ENCODE data around the gene NHLH1. TPM values are rescaled to one million over a fixed set of nuclear protein-coding genes. Genes with fewer than 3 reads are reported as not detected.

NHLH1 gene
- total and polyA plus RNA-seq, 2 of the 13 experiments (the other 11 are each of a cell fraction or from before 2014, with no cell fraction given), result 0.11 to 0.57 TPM

GRCh38 chr1:160374306-160375110 lies 7.6 kb downstream of the NHLH1 start:
- no peak overlapping the region for H3K4me2 ChIP-seq (ENCODE audit: low read depth, low read length)
- H3K4me1 ChIP-seq (ENCODE audit: insufficient read depth, low read length), result peaks cover 8% of the 10 kb centered on the region
- in situ Hi-C loops (cut with HindIII; ENCODE audit: extremely low pct_ligation_motif_present, low pct_unique_long_range_greater_than_20kb), result no loop called here
- intact Hi-C loops (cut with micrococcal nuclease; ENCODE audit: unreplicated experiment), result loop anchor here (5.0 to 10.0 kb wide), 2 partner anchors 180 to 272 kb away; partner anchors contain the start of gene CASQ1
- no peaks in the 10 kb centered on the region; a peak in 3 of 5 replicates for H3K27me3 ChIP-seq (ENCODE audit: control insufficient read depth in 1 of 2, insufficient read depth in 2 of 2, low read length in 2 of 2)
- FAIRE-seq, result no peak
- H2AFZ ChIP-seq (ENCODE audit: low read length), result no peak overlapping the region
- no peak overlapping the region for H3K4me3 ChIP-seq (replicated peaks in 1 of 3; ENCODE audit: insufficient read depth in 1 of 3, low read depth in 2 of 3, low read length in 3 of 3)
- BruUV-seq (replicated peaks), result no TSS peak
- ATAC-seq, result no peak; the same call in 2 of the 3 replicates
- no peak for DNase-seq (ENCODE audit: low spot score)
- WGBS (ENCODE audit: low lambda C conversion rate), result 19% methylated on average over 6 of the region's 6 CpGs
- H3K79me2 ChIP-seq (ENCODE audit: insufficient read depth, low read length), result no peaks in the 10 kb centered on the region
- ChIA-PET CTCF (ENCODE audit: low intra/inter-chr PET ratio, low total read pairs) (no interaction called here), POLR2A (no interaction called here)
- H3K9me3 ChIP-seq (ENCODE audit: low read length), result no peaks in the 10 kb centered on the region
- no peak overlapping the region for H3K9ac ChIP-seq (ENCODE audit: insufficient read depth, low read depth, low read length)
- H3K27ac ChIP-seq (ENCODE audit: extremely low read length, insufficient read depth, low read length), result no peak overlapping the region
- H3K36me3 ChIP-seq (replicated peaks in 1 of 2; ENCODE audit: control insufficient read depth in 1 of 2, insufficient read depth in 2 of 2, low read length in 2 of 2), result no peaks in the 10 kb centered on the region
- H4K20me1 ChIP-seq (ENCODE audit: insufficient read depth, low read length), result no peaks in the 10 kb centered on the region
- TF ChIP-seq ZNF792 (CRISPR knock-in tag; IDR thresholded peaks at IDR 0.05) (no peak), ZNF607 (CRISPR knock-in tag; IDR thresholded peaks at IDR 0.05; ENCODE audit: borderline replicate concordance) (no peak), ATM (IDR thresholded peaks at IDR 0.05; ENCODE audit: borderline replicate concordance) (no peak), ZFP82 (CRISPR knock-in tag; IDR thresholded peaks at IDR 0.05; ENCODE audit: borderline replicate concordance) (no peak), MAX (IDR thresholded peaks at IDR 0.05) (no peak), STAG1 (CRISPR knock-in tag; IDR thresholded peaks at IDR 0.05) (no peak), ARNT2 (CRISPR knock-in tag; IDR thresholded peaks at IDR 0.05; ENCODE audit: low read depth) (no peak)
- TF ChIP-seq, protein P1, sequence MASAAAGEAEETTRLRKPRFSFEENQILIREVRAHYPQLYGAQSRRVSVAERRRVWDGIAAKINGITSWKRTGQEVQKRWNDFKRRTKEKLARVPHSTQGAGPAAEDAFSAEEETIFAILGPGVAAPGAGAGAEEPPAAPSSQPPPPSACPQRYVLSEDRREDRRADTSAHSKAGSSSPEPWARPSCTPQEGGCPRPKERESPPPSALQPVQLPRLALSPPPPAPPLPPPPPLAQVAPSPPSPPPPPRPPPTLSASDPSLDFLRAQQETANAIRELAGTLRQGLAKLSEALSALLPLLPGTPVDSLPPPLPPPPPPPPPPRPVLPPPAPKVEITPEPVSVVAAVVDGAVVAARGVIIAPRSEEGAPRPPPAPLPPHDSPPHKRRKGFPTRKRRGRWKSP (CRISPR knock-in tag; IDR thresholded peaks at IDR 0.05), result no peak
- TF ChIP-seq, protein P2, sequence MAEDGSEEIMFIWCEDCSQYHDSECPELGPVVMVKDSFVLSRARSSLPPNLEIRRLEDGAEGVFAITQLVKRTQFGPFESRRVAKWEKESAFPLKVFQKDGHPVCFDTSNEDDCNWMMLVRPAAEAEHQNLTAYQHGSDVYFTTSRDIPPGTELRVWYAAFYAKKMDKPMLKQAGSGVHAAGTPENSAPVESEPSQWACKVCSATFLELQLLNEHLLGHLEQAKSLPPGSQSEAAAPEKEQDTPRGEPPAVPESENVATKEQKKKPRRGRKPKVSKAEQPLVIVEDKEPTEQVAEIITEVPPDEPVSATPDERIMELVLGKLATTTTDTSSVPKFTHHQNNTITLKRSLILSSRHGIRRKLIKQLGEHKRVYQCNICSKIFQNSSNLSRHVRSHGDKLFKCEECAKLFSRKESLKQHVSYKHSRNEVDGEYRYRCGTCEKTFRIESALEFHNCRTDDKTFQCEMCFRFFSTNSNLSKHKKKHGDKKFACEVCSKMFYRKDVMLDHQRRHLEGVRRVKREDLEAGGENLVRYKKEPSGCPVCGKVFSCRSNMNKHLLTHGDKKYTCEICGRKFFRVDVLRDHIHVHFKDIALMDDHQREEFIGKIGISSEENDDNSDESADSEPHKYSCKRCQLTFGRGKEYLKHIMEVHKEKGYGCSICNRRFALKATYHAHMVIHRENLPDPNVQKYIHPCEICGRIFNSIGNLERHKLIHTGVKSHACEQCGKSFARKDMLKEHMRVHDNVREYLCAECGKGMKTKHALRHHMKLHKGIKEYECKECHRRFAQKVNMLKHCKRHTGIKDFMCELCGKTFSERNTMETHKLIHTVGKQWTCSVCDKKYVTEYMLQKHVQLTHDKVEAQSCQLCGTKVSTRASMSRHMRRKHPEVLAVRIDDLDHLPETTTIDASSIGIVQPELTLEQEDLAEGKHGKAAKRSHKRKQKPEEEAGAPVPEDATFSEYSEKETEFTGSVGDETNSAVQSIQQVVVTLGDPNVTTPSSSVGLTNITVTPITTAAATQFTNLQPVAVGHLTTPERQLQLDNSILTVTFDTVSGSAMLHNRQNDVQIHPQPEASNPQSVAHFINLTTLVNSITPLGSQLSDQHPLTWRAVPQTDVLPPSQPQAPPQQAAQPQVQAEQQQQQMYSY (CRISPR knock-in tag; IDR thresholded peaks at IDR 0.05), result no peak
- TF ChIP-seq, protein P3, sequence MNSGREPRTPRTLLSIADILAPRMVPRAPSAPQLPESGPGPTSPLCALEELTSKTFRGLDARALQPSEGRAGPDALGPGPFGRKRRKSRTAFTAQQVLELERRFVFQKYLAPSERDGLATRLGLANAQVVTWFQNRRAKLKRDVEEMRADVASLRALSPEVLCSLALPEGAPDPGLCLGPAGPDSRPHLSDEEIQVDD (CRISPR knock-in tag; IDR thresholded peaks at IDR 0.05; ENCODE audit: borderline replicate concordance), result no peak
- TF ChIP-seq, protein P4, sequence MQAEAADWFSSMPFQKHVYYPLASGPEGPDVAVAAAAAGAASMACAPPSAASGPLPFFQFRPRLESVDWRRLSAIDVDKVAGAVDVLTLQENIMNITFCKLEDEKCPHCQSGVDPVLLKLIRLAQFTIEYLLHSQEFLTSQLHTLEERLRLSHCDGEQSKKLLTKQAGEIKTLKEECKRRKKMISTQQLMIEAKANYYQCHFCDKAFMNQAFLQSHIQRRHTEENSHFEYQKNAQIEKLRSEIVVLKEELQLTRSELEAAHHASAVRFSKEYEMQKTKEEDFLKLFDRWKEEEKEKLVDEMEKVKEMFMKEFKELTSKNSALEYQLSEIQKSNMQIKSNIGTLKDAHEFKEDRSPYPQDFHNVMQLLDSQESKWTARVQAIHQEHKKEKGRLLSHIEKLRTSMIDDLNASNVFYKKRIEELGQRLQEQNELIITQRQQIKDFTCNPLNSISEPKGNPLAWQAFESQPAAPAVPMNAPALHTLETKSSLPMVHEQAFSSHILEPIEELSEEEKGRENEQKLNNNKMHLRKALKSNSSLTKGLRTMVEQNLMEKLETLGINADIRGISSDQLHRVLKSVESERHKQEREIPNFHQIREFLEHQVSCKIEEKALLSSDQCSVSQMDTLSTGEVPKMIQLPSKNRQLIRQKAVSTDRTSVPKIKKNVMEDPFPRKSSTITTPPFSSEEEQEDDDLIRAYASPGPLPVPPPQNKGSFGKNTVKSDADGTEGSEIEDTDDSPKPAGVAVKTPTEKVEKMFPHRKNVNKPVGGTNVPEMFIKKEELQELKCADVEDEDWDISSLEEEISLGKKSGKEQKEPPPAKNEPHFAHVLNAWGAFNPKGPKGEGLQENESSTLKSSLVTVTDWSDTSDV (CRISPR knock-in tag; IDR thresholded peaks at IDR 0.05), result no peak
- TF ChIP-seq, protein P5, sequence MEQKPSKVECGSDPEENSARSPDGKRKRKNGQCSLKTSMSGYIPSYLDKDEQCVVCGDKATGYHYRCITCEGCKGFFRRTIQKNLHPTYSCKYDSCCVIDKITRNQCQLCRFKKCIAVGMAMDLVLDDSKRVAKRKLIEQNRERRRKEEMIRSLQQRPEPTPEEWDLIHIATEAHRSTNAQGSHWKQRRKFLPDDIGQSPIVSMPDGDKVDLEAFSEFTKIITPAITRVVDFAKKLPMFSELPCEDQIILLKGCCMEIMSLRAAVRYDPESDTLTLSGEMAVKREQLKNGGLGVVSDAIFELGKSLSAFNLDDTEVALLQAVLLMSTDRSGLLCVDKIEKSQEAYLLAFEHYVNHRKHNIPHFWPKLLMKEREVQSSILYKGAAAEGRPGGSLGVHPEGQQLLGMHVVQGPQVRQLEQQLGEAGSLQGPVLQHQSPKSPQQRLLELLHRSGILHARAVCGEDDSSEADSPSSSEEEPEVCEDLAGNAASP (CRISPR knock-in tag; IDR thresholded peaks at IDR 0.05; ENCODE audit: borderline replicate concordance), result no peak
